ENCODE measurements around the gene L1CAM.
"Not testable (repeated sequence)": the region's sequence is repeated elsewhere in the genome, so short reads cannot be mapped to it uniquely, and the experiment has no call there.

The L1CAM gene

GRCh38 chrX:153818571-153819383 is 67.2 kb downstream of the L1CAM start (continued):
- TF ChIP-seq, protein P1, sequence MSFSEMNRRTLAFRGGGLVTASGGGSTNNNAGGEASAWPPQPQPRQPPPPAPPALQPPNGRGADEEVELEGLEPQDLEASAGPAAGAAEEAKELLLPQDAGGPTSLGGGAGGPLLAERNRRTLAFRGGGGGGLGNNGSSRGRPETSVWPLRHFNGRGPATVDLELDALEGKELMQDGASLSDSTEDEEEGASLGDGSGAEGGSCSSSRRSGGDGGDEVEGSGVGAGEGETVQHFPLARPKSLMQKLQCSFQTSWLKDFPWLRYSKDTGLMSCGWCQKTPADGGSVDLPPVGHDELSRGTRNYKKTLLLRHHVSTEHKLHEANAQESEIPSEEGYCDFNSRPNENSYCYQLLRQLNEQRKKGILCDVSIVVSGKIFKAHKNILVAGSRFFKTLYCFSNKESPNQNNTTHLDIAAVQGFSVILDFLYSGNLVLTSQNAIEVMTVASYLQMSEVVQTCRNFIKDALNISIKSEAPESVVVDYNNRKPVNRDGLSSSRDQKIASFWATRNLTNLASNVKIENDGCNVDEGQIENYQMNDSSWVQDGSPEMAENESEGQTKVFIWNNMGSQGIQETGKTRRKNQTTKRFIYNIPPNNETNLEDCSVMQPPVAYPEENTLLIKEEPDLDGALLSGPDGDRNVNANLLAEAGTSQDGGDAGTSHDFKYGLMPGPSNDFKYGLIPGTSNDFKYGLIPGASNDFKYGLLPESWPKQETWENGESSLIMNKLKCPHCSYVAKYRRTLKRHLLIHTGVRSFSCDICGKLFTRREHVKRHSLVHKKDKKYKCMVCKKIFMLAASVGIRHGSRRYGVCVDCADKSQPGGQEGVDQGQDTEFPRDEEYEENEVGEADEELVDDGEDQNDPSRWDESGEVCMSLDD (tag by site-specific recombination; IDR thresholded peaks at IDR 0.05) = peak; percentile 72; the same call in 1 of the 2 replicates
- TF ChIP-seq ZBTB48 (tag by site-specific recombination; IDR thresholded peaks at IDR 0.05) = peak; percentile 96
- TF ChIP-seq ZEB2 (tag by site-specific recombination; IDR thresholded peaks at IDR 0.05) = peak; percentile 62; the same call in 1 of the 2 replicates
- TF ChIP-seq ZBTB26 (tag by site-specific recombination; optimal IDR thresholded peaks at IDR 0.05) = peak; percentile 60
- TF ChIP-seq ZNF335 (tag by site-specific recombination; conservative IDR thresholded peaks at IDR 0.05) = peak; percentile 91
- TF ChIP-seq HIC1 (tag by site-specific recombination; IDR thresholded peaks at IDR 0.05) = peak; percentile 76
- TF ChIP-seq SALL2 (tag by site-specific recombination; IDR thresholded peaks at IDR 0.05; ENCODE audit: borderline replicate concordance) = no peak
- TF ChIP-seq ZBTB6 (tag by site-specific recombination; IDR thresholded peaks at IDR 0.05) = no peak
- TF ChIP-seq SP7 (tag by site-specific recombination; IDR thresholded peaks at IDR 0.05) = peak; percentile 73
- no peak for TF ChIP-seq ZNF704 (tag by site-specific recombination; IDR thresholded peaks at IDR 0.05)
- TF ChIP-seq KLF1 (tag by site-specific recombination; IDR thresholded peaks at IDR 0.05) = 0 out of 2 replicates have a peak, but pooled peaks have one; percentile 47
- 0 out of 2 replicates have a peak, but pooled peaks have one; percentile 62 for TF ChIP-seq ZNF692 (tag by site-specific recombination; IDR thresholded peaks at IDR 0.05)

GRCh38 chrX:153818064-153818463 is 67.9 kb downstream of the L1CAM start:
- not testable (repeated sequence) for H3K4me3 ChIP-seq (ENCODE audit: low read depth, low read length); H3K9me3 ChIP-seq (ENCODE audit: control insufficient read depth, insufficient read depth, low read depth, low read length); H3K4me1 ChIP-seq (ENCODE audit: control insufficient read depth, insufficient read depth, low read length); H3K36me3 ChIP-seq (ENCODE audit: control insufficient read depth in 2 of 2, insufficient read depth in 1 of 2, low read length in 2 of 2); H3K27ac ChIP-seq (ENCODE audit: extremely low read depth, low read depth, low read length)
- peak; percentile 87 for TF ChIP-seq ZNF121 (tag by site-specific recombination; IDR thresholded peaks at IDR 0.05)
- ChIA-PET CTCF (interaction anchor here (0.7 to 1.8 kb wide), 3 partner anchors 68 to 877 kb away, joined by 3 to 6 read pairs (median 4); no protein-coding TSS in a partner anchor), POLR2A (interaction anchor here (1.5 to 2.1 kb wide), 2 partner anchors 11 to 154 kb away, joined by 3 to 9 read pairs; partner anchors contain the start of gene HCFC1)

Measured in HEK293 (cell line).